ENCODE measurements around the gene ADAM12.

Gene ADAM12

DNA sequence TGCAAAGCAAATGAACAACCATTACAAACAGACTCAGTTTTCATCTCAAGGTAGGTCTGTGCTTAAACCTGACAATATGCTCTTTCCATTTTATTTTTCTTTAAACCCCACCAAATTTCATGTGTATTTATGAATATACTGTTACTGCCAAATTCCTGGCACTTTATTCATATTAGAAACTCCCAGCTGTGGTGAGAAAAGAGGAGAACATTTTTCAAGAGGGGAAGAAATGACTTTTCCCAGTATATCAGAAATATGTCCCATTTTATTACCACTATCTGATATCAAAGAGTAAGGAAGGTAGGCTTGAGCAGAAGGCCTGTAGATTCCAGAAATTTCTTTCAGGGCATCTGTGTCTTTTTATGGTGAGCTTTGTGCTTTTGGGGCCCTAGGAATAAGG is 189.6 kb downstream of the ADAM12 start:
- TF ChIP-seq, protein P1, sequence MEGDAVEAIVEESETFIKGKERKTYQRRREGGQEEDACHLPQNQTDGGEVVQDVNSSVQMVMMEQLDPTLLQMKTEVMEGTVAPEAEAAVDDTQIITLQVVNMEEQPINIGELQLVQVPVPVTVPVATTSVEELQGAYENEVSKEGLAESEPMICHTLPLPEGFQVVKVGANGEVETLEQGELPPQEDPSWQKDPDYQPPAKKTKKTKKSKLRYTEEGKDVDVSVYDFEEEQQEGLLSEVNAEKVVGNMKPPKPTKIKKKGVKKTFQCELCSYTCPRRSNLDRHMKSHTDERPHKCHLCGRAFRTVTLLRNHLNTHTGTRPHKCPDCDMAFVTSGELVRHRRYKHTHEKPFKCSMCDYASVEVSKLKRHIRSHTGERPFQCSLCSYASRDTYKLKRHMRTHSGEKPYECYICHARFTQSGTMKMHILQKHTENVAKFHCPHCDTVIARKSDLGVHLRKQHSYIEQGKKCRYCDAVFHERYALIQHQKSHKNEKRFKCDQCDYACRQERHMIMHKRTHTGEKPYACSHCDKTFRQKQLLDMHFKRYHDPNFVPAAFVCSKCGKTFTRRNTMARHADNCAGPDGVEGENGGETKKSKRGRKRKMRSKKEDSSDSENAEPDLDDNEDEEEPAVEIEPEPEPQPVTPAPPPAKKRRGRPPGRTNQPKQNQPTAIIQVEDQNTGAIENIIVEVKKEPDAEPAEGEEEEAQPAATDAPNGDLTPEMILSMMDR (IDR thresholded peaks at IDR 0.05; ENCODE audit: unreplicated experiment in 3 of 3) = no peak
- Mint-ChIP-seq H3K4me3 (no peak overlapping the region), H3K36me3 (ENCODE audit: low read depth) (no peaks in the 10 kb centered on the region), H3K27ac (no peak overlapping the region), H3K9me3 (no peaks in the 10 kb centered on the region), H3K4me1 (peaks cover 26% of the 10 kb centered on the region), H3K27me3 (ENCODE audit: low read depth) (peaks cover 4% of the 10 kb centered on the region)

DNA sequence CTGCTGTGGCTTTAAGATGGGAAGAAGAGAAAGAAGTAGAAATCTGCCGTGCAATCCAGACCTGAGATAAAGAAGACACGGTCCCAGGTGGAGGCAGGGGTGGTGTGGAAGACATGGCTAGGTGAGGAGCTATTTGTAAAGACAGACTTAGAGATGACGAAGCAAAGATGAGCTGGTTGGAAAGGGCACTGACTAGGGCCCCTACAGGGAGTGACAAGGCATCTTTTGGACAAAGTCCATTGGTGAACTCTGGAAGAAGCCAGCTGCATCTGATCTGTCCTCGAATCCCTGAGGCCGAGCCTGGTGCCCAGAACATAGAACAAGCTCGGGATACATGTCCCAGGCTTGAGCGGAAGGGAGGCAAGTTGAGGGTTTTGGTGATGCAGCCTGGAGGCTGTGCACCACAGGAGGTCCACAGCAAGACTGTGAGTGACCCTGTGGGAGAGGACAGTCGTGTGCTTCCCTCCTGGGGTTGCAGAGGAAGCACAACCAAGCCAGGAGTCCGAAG is 191.2 kb downstream of the ADAM12 start:
- TF ChIP-seq, protein P1 (IDR thresholded peaks at IDR 0.05; ENCODE audit: unreplicated experiment in 3 of 3) = no peak
- H3K36me3 Mint-ChIP-seq (ENCODE audit: low read depth) = no peaks in the 10 kb centered on the region

DNA sequence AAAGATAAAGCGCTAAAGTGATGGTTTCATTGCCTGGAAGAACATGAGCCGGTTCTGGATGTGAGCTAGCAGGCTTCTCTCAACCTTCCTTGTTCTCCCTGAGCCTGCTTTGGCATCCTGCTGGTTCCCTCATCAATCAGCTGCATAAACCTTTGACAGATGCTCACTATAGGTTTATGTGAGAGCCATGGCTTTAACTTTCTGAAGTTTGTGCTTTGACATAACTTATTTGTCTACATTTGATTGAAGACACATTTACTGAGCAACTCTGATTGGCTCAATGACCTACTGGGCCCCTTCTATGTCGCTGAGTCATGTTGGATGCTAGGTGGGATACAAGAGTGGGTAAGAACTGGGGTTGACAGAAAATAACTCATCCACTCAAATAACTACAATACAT is 192.0 kb downstream of the ADAM12 start:
- Mint-ChIP-seq H3K4me3 (no peak overlapping the region), H3K27me3 (ENCODE audit: low read depth) (peaks cover 4% of the 10 kb centered on the region), H3K27ac (peak overlapping the region in 2 of 3 experiments; percentile 15 to 20), H3K4me1 (peaks cover 20% of the 10 kb centered on the region), H3K36me3 (ENCODE audit: low read depth) (no peaks in the 10 kb centered on the region), H3K9me3 (no peaks in the 10 kb centered on the region)
- TF ChIP-seq, protein P1 (IDR thresholded peaks at IDR 0.05; ENCODE audit: unreplicated experiment in 3 of 3) = no peak

More for the DNA sequence above, 191.2 kb downstream of the ADAM12 start:
- no peaks in the 10 kb centered on the region for H3K9me3 Mint-ChIP-seq
- peaks cover 4% of the 10 kb centered on the region for H3K27me3 Mint-ChIP-seq (ENCODE audit: low read depth)
- H3K4me1 Mint-ChIP-seq = peaks cover 20% of the 10 kb centered on the region
- H3K27ac Mint-ChIP-seq = peak overlapping the region in 2 of 3 experiments; percentile 15 to 20
- no peak overlapping the region for H3K4me3 Mint-ChIP-seq

DNA sequence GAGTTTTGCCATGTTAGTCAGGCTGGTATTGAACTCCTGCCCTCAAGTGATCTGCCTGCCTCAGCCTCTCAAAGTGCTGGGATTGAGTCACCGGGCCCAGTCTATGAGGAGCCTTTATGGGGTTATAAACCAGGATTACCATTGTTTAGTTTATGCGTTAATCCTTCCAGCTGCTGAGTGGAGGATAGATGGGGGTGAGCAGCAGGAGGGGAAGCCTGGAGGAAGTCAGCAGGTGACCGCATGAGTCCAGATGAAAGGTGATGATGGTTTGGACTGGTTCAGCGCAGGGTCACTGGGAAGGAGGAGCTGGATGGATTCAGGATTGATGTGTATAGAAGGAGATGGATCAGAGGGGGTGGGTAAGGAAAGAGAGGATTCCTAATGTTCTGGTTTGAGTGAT is 197.1 kb downstream of the ADAM12 start:
- Mint-ChIP-seq H3K4me1 (peaks cover 10% of the 10 kb centered on the region), H3K36me3 (ENCODE audit: low read depth) (no peaks in the 10 kb centered on the region), H3K27ac (no peak overlapping the region), H3K27me3 (ENCODE audit: low read depth) (no peaks in the 10 kb centered on the region), H3K9me3 (no peaks in the 10 kb centered on the region), H3K4me3 (no peak overlapping the region)
- TF ChIP-seq, protein P1 (IDR thresholded peaks at IDR 0.05; ENCODE audit: unreplicated experiment in 3 of 3) = no peak

DNA sequence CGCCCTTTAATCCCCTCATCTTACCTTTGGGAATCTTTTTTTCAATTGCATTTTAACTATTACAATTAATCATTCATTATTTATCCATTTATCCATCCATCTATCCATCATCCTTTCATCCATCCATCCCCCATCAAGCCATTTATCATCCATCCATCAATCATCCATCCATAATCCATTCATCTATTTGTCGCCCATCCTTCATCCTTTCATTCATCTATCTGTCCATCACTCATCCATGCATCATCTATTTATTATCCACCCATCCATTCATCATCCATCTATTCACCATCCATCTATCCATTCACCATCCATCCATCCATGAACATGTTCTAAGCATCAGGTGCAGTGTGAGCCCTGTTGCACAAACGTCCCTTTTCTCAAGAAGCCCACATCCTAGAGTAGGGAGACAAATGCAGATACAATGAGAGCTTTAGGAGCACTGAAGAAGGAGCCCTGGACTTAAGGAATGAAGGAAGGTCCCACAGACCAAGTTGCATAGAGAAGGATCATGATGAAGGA is 199.5 kb downstream of the ADAM12 start:
- Mint-ChIP-seq H3K9me3 (no peaks in the 10 kb centered on the region), H3K4me3 (no peak overlapping the region), H3K4me1 (peaks cover 6% of the 10 kb centered on the region), H3K27me3 (ENCODE audit: low read depth) (no peaks in the 10 kb centered on the region), H3K27ac (no peak overlapping the region), H3K36me3 (ENCODE audit: low read depth) (no peaks in the 10 kb centered on the region)
- TF ChIP-seq, protein P1 (IDR thresholded peaks at IDR 0.05; ENCODE audit: unreplicated experiment in 3 of 3) = no peak

DNA sequence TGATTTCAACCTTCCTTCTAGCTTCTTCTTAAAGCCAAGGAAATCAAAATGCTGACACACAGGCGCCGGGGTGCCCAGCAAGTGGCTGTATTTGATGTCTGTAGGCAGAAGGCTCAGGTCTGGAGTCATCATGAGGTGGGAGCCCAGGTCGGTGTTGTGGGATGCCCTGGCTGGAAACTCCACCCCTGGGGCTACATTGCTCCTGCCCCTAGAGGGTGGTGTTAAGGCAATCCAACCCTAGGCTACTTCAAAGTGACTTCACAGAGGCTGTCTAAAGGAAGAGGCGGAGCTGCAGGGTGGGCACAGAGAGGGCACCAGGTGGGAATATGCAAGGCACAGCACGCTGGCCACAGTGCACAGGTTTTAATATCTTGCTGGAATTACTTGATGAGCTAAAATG is 200.9 kb downstream of the ADAM12 start:
- Mint-ChIP-seq H3K9me3 (no peaks in the 10 kb centered on the region), H3K36me3 (ENCODE audit: low read depth) (no peaks in the 10 kb centered on the region)
- TF ChIP-seq, protein P1 (IDR thresholded peaks at IDR 0.05; ENCODE audit: unreplicated experiment in 3 of 3) = no peak

More for the DNA sequence above, 200.9 kb downstream of the ADAM12 start:
- Mint-ChIP-seq H3K4me1 (peaks cover 8% of the 10 kb centered on the region), H3K27me3 (ENCODE audit: low read depth) (no peaks in the 10 kb centered on the region), H3K27ac (no peak overlapping the region), H3K4me3 (no peak overlapping the region)

All from nephron (organoid).